Transverse colon (tissue), 4 donors: ENCODE data around the gene TCEANC.

Experiments
- EP300 ChIP-seq: sonication (generic); formaldehyde crosslinking; IDR thresholded peaks from one replicate; pipeline ENCODE4 v1.6.1; 2017; ENCODE audit warnings: antibody characterized with exemption, low read depth
- POLR2A ChIP-seq: fragments of 450-650 bp; IDR thresholded peaks from one replicate; pipeline ENCODE4 v1.6.1; 2016; ENCODE audit warnings: antibody characterized with exemption, mild to moderate bottlenecking, moderate library complexity
- POLR2AphosphoS5 ChIP-seq, 3 donors: sonication (generic); formaldehyde crosslinking; IDR thresholded peaks; one replicate each; pipeline ENCODE4 v1.6.1; 2016; ENCODE audit warnings: antibody characterized with exemption in 3 of 3
- TF ChIP-seq, protein P1 (sequence below), 5 experiments: fragments of 200-600 bp in 3 of 5; fragments of 450-650 bp in 2 of 5; sonication (generic) in 3 of 5; IDR thresholded peaks; 1 replicate in 2 of 5; 2 replicates in 3 of 5; pipeline ENCODE4 v1.5.1; 2016 to 2017; ENCODE audit warnings: antibody characterized with exemption in 5 of 5, inconsistent platforms in 3 of 5, mild to moderate bottlenecking in 2 of 5, moderate library complexity in 1 of 5

DNA sequence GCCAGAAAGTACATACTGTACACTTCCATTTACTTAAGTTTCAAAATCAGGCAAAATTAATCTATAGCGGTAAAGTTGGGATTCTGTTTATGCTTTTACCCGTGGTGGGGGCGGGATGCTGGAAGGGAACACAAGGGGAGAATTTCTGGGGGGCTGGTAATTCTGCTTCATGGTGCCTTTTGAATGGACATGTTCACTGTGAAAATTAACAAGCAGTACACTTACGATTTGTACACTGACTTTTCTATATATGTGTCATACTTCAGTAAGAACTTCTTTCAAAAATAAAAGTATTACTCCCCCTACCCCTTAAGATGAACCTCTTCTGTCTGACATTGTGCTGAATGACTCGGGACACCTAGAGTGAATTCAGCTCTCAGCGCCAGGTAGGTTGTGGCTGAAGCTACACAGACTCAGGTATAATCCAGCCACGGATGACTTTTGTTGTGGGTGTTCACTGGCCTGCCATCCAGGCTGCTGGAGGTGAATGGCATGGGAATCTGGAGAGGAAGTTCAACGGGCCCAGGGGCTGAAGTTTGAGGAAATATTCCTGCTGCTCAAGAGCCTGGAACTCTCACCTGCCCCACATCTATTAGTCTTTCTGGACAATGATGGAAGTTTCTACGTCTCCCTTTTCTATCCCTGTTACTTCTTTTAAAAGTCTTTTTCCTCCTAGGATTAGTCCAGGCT, 7.3 kb upstream of the TCEANC start:
- TF ChIP-seq, protein P1, sequence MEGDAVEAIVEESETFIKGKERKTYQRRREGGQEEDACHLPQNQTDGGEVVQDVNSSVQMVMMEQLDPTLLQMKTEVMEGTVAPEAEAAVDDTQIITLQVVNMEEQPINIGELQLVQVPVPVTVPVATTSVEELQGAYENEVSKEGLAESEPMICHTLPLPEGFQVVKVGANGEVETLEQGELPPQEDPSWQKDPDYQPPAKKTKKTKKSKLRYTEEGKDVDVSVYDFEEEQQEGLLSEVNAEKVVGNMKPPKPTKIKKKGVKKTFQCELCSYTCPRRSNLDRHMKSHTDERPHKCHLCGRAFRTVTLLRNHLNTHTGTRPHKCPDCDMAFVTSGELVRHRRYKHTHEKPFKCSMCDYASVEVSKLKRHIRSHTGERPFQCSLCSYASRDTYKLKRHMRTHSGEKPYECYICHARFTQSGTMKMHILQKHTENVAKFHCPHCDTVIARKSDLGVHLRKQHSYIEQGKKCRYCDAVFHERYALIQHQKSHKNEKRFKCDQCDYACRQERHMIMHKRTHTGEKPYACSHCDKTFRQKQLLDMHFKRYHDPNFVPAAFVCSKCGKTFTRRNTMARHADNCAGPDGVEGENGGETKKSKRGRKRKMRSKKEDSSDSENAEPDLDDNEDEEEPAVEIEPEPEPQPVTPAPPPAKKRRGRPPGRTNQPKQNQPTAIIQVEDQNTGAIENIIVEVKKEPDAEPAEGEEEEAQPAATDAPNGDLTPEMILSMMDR (IDR thresholded peaks at IDR 0.05) = no peak
- no peak for TF ChIP-seq EP300
- TF ChIP-seq POLR2AphosphoS5 (IDR thresholded peaks at IDR 0.05) = no peak
- TF ChIP-seq POLR2A = no peak
